Upper lobe of right lung (tissue), 1 donor: ENCODE measurements around the gene MDP1. TPM values are rescaled to one million over a fixed set of nuclear protein-coding genes. Genes with fewer than 3 reads are reported as not detected.

Experiments used
- ATAC-seq: fragments of 200-7000 bp; cut with Tn5 transposase; one replicate; pipeline ENCODE4 v1.9.1; 2020; ENCODE audit warnings: mild to moderate bottlenecking, moderate library complexity
- DNase-seq: peaks from one replicate; pipeline ENCODE4 v3.0.0-alpha.2; 2020
- H3K27ac ChIP-seq: fragments of 200-600 bp; one replicate; pipeline ENCODE4 v1.8.0; 2022
- H3K27me3 ChIP-seq: fragments of 200-600 bp; one replicate; pipeline ENCODE4 v1.8.0; 2022; ENCODE audit warnings: mild to moderate bottlenecking
- H3K36me3 ChIP-seq: fragments of 200-600 bp; one replicate; pipeline ENCODE4 v1.8.0; 2022
- H3K4me1 ChIP-seq: fragments of 200-600 bp; one replicate; pipeline ENCODE4 v1.8.0; 2022
- H3K4me3 ChIP-seq: fragments of 200-600 bp; one replicate; pipeline ENCODE4 v1.8.0; 2022; ENCODE audit warnings: mild to moderate bottlenecking
- H3K9me3 ChIP-seq: fragments of 200-600 bp; one replicate; pipeline ENCODE4 v1.8.0; 2022
- CTCF ChIP-seq: fragments of 200-600 bp; IDR thresholded peaks from one replicate; pipeline ENCODE4 v1.8.0; 2022; ENCODE audit warnings: antibody characterized with exemption
- intact Hi-C: fragments of 100-400 bp; cut with DNase I; formaldehyde crosslinking; loops from one replicate; pipeline ENCODE4 v1.11.0; 2022
- total RNA-seq: library from RNA; stranded (reverse); fragmentation: NEBNext Ultra II Directional; extraction: Animal tissue kit (Norgen Biotek cat#: 25700); gene quantifications from one replicate; pipeline ENCODE4 v1.2.1, GENCODE V29; 2021
- donor health status: DM: no; HTN: yes; CAD: no; lungs with severe emphysema.

MDP1 gene
- total RNA-seq, 1 donor from 2014 or later, result 17.8 TPM

DNA sequence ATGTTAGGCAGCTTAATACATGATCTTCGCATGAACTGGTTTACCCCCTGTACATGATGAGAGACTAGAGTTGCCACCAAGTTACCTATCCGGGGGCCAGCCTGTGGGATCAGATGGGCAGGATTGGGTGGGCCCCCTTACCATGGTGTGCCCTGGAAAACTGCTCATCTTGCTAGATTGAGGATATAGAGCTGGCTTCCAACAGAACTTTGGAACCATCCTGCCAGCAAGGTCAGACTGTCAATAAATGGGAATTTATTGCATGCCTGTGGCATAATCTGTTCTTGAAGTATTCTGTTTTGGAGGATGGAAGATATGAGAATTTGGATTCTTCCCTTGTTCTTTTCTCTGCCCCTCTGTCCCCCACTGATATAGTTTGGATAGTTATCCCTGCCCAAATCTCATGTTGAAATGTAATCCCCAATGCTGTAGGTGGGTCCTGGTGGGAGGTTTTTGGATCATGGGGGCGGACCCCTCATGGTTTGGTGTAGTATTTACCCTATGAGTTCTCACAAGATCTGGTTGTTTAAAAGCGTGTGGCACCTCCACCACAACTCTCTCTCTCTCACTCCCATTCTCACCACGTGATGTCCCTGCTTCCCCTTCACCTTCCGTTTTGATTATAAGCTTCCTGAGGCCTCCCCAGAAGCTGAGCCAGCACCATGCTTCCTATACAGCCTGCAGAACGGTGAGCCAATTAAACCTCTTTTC, 16.9 kb downstream of the MDP1 start:
- H3K4me1 ChIP-seq, result peaks cover 23% of the 10 kb centered on the region
- H3K36me3 ChIP-seq, result peaks cover 15% of the 10 kb centered on the region
- no peak overlapping the region for H3K4me3 ChIP-seq
- H3K27ac ChIP-seq, result no peak overlapping the region
- ATAC-seq, result no peak
- no peaks in the 10 kb centered on the region for H3K9me3 ChIP-seq
- intact Hi-C loops, result no loop called here
- H3K27me3 ChIP-seq, result no peaks in the 10 kb centered on the region
- TF ChIP-seq CTCF, result no peak
- DNase-seq, result no peak

DNA sequence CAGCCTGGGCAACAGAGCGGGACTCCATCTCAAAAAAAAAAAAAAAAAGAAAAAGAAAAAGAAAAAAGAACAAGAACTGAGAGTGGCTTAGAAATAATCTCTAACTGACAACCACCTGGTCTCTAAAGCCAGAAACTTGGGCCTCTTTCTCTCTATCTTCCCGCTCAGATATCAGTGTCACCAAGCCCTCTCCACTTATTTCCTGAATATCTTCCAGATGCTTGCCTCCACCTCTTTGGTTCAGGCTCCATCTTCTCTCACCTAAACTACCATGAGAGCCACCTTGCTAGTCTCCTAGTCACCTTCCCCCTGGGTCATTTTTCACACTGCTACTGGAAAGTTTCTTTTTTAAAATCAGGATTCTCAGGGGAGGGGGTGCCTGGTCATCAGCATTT, 18.8 kb downstream of the MDP1 start:
- intact Hi-C loops, result no loop called here
- Histone ChIP-seq H3K4me1 (peaks cover 25% of the 10 kb centered on the region), H3K27ac (no peak overlapping the region), H3K9me3 (no peaks in the 10 kb centered on the region), H3K27me3 (no peaks in the 10 kb centered on the region), H3K36me3 (peaks cover 20% of the 10 kb centered on the region), H3K4me3 (peak overlapping the region; percentile 89)
- DNase-seq (no peak), ATAC-seq (no peak)
- no peak for TF ChIP-seq CTCF

DNA sequence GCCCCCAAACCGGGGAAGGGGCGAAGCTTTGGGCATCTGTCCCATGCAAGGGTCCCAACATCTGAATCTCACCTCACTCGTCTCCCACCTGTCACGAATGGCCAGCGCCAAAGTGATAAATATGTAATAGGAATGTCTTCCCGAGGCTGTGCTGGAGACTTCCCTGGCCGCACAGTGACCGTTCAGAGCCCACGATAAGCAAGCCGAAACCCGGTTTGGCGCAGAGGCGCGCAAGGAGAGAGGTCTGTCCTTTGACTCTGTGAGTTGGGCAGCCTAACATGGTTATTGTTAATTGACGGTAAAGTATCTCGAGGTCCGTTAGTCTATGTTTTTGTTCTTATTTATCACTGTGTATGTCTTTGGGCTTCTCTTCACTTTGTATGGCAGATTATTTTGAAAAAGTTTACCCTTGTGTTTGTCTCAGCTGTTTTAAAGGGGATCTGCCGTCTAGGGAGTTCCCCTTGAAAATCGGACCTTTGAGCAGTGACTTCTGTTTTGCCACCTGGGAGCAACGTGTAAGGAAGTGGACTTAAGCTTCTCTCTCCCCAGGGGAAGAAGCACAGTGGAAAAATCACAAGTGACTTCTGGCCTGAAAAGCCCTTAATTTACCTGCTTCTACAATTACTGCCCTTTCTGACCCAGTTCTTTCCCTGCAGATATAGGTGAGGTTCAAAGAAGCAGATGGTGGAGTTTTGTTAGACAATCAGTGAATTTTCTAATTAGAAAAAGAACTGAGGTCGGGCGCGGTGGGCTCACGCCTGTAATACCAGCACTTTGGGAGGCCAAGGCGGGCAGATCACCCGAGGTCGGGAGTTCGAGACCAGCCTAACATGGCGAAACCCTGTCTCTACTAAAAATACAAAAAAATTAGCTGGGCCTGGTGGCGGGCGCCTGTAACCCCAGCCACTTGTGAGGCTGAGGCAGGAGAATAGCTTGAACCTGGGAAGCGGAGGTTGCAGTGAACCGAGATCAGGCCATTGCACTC, 19.5 kb downstream of the MDP1 start:
- peaks cover 25% of the 10 kb centered on the region for H3K4me1 ChIP-seq

GRCh38 chr14:24195186-24196070, 20.4 kb downstream of the MDP1 start, which contains the start of gene TM9SF1:
Gene TM9SF1, minus strand, starts transcription at chr14:24195441. Its CDS starts 422 bp downstream, at chr14:24195019.
- H3K4me3 ChIP-seq, result peak within 1 kb of the TSS; percentile 89
- H3K36me3 ChIP-seq, result peaks cover 26% of the 10 kb centered on the region
- peak within 1 kb of the TSS; percentile 100 for H3K27ac ChIP-seq
- peaks cover 25% of the 10 kb centered on the region for H3K4me1 ChIP-seq
- intact Hi-C loops, result no loop called here
- ATAC-seq, result peak; percentile 97
- no peak for TF ChIP-seq CTCF
- peak; percentile 96 for DNase-seq
- H3K27me3 ChIP-seq, result no peaks in the 10 kb centered on the region
- H3K9me3 ChIP-seq, result no peaks in the 10 kb centered on the region

More for the DNA sequence above, 19.5 kb downstream of the MDP1 start:
- Histone ChIP-seq H3K36me3 (peaks cover 22% of the 10 kb centered on the region), H3K4me3 (peak overlapping the region; percentile 89), H3K27me3 (no peaks in the 10 kb centered on the region), H3K9me3 (no peaks in the 10 kb centered on the region), H3K27ac (peak overlapping the region; percentile 100)
- no peak for TF ChIP-seq CTCF
- peak; percentile 10 for ATAC-seq
- intact Hi-C loops, result no loop called here
- no peak for DNase-seq

GRCh38 chr14:24194873-24195185, 21.0 kb downstream of the MDP1 start:
- Histone ChIP-seq H3K36me3 (peaks cover 26% of the 10 kb centered on the region), H3K27ac (peak overlapping the region; percentile 100), H3K27me3 (no peaks in the 10 kb centered on the region), H3K9me3 (no peaks in the 10 kb centered on the region), H3K4me1 (peaks cover 25% of the 10 kb centered on the region), H3K4me3 (peak overlapping the region; percentile 89)
- intact Hi-C loops, result no loop called here
- DNase-seq (no peak), ATAC-seq (no peak)
- TF ChIP-seq CTCF, result no peak
